PFSK-1 (cell line): ENCODE data around the gene DAND5.

Experiments
- FOXP2 ChIP-seq: optimal IDR thresholded peaks from 2 replicates; pipeline ENCODE3; 2011; ENCODE audit warnings: borderline replicate concordance, control low read depth, inconsistent platforms; ENCODE audit not compliant: insufficient read depth; ENCODE audit errors: extremely low read length, extremely low read depth
- POLR2AphosphoS5 ChIP-seq: IDR thresholded peaks from 2 replicates; pipeline ENCODE4 v1.6.1; 2012; ENCODE audit warnings: low read depth, mild to moderate bottlenecking, control low read depth, low read length, moderate library complexity
- SIN3A ChIP-seq: IDR thresholded peaks from 2 replicates; pipeline ENCODE4 v1.6.1; 2012; ENCODE audit warnings: mild to moderate bottlenecking, low read length, moderate library complexity, borderline replicate concordance; ENCODE audit not compliant: insufficient read depth
- TAF1 ChIP-seq: IDR thresholded peaks from 2 replicates; pipeline ENCODE4 v1.6.1; 2012; ENCODE audit warnings: low read length, control low read depth, borderline replicate concordance; ENCODE audit not compliant: insufficient read depth
- TF ChIP-seq, protein P1 (sequence below), 2 experiments: IDR thresholded peaks; 2 replicates each; pipeline versions ENCODE4 v1.6.1 to v1.8.0; 2011 to 2012; ENCODE audit warnings: low read depth in 2 of 2, low read length in 2 of 2, control low read depth in 1 of 2, inconsistent platforms in 1 of 2, mild to moderate bottlenecking in 1 of 2, moderate library complexity in 1 of 2; ENCODE audit not compliant: insufficient read depth in 1 of 2

The DAND5 gene

DNA sequence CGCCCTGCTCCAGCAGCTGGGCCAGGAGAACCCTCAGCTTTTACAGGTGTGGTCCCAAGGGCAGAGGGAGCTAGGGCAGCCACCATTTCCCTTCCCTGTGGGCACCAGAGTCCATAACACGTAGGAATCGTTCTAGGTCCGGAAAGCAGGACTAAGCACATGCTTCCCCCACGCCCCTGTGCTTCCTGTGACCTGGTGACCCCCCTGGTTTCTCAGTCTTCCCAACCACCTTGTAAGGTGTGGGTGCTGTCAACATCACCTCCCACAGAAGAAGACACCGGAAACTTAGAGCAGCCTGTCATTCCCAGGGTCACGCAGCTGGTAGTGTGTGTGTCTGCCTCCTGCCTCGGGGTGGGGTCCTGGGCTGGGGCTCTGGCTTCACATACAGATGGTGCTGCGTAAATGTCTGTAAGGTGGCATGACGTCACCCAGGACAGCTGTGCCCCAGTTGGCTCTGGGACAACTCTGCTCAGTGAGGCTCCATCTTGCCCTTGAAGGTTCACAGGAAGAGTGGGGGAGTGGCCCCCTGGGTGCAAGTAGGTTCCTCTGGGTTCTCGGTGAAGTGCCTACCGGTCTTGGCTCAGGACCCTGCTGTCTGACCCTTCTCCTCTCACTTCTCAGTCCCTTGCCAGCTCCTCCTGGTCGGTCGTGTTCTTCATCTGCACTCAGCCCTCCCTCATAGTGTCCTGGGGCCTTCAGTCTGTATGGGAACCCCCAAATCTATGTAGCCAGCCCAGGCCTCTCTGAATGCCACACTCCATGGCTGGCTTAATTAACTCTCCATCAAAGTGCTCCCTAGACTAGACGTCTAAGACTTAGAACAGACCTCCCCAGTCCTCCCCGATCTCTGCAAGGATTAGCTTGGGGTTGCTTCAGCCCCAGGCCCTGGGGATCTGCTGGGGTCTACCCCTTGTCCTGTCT is 19.8 kb upstream of the DAND5 start:
- TF ChIP-seq SIN3A (no peak), TAF1 (no peak), FOXP2 (no peak), POLR2AphosphoS5 (no peak)
- TF ChIP-seq, protein P1, sequence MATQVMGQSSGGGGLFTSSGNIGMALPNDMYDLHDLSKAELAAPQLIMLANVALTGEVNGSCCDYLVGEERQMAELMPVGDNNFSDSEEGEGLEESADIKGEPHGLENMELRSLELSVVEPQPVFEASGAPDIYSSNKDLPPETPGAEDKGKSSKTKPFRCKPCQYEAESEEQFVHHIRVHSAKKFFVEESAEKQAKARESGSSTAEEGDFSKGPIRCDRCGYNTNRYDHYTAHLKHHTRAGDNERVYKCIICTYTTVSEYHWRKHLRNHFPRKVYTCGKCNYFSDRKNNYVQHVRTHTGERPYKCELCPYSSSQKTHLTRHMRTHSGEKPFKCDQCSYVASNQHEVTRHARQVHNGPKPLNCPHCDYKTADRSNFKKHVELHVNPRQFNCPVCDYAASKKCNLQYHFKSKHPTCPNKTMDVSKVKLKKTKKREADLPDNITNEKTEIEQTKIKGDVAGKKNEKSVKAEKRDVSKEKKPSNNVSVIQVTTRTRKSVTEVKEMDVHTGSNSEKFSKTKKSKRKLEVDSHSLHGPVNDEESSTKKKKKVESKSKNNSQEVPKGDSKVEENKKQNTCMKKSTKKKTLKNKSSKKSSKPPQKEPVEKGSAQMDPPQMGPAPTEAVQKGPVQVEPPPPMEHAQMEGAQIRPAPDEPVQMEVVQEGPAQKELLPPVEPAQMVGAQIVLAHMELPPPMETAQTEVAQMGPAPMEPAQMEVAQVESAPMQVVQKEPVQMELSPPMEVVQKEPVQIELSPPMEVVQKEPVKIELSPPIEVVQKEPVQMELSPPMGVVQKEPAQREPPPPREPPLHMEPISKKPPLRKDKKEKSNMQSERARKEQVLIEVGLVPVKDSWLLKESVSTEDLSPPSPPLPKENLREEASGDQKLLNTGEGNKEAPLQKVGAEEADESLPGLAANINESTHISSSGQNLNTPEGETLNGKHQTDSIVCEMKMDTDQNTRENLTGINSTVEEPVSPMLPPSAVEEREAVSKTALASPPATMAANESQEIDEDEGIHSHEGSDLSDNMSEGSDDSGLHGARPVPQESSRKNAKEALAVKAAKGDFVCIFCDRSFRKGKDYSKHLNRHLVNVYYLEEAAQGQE (IDR thresholded peaks at IDR 0.05; ENCODE audit: insufficient read depth in 1 of 2, low read depth in 2 of 2, low read length in 2 of 2): no peak

DNA sequence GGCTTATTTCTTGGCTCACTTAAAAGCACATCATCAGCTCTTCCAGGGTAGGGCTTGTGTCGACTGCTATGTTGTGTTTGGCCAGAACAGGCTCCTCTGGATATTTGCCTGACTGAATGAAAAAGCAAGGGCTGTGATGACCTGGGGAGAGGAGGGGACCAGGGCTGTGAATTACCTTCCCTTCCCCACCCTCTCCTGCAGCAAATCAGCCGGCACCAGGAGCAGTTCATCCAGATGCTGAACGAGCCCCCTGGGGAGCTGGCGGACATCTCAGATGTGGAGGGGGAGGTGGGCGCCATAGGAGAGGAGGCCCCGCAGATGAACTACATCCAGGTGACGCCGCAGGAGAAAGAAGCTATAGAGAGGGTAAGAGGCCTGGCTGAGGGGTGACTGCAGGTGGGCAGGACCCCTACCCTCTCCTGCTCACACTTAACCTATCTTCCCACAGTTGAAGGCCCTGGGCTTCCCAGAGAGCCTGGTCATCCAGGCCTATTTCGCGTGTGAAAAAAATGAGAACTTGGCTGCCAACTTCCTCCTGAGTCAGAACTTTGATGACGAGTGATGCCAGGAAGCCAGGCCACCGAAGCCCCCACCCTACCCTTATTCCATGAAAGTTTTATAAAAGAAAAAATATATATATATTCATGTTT is 16.8 kb upstream of the DAND5 start:
- TF ChIP-seq FOXP2 (no peak), TAF1 (no peak), POLR2AphosphoS5 (no peak), SIN3A (no peak)
- TF ChIP-seq, protein P1 (IDR thresholded peaks at IDR 0.05; ENCODE audit: insufficient read depth in 1 of 2, low read depth in 2 of 2, low read length in 2 of 2): no peak

DNA sequence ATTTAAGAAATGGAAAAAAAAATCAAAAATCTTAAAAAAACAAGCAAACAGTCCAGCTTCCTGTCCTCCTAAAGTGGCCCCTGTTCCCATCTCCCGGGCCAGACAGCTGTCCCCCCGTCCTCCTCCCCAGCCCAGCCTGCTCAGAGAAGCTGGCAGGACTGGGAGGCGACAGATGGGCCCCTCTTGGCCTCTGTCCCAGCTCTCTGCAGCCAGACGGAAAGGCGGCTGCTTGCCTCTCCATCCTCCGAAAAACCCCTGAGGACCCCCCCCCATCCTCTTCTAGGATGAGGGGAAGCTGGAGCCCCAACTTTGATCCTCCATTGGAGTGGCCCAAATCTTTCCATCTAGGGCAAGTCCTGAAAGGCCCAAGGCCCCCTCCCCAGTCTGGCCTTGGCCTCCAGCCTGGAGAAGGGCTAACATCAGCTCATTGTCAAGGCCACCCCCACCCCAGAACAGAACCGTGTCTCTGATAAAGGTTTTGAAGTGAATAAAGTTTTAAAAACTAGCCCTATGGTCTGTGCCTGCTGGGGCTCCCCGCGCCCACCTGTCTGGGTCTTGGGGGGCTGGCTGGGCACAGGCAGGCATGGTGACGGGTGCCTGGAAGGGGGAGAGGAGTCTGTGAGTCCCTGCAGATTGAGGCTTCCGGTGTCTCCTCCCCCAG is 16.1 kb upstream of the DAND5 start:
- TF ChIP-seq TAF1: no peak
- no peak for TF ChIP-seq FOXP2
- TF ChIP-seq POLR2AphosphoS5: peak; percentile 25; the same call in 1 of the 2 replicates

DNA sequence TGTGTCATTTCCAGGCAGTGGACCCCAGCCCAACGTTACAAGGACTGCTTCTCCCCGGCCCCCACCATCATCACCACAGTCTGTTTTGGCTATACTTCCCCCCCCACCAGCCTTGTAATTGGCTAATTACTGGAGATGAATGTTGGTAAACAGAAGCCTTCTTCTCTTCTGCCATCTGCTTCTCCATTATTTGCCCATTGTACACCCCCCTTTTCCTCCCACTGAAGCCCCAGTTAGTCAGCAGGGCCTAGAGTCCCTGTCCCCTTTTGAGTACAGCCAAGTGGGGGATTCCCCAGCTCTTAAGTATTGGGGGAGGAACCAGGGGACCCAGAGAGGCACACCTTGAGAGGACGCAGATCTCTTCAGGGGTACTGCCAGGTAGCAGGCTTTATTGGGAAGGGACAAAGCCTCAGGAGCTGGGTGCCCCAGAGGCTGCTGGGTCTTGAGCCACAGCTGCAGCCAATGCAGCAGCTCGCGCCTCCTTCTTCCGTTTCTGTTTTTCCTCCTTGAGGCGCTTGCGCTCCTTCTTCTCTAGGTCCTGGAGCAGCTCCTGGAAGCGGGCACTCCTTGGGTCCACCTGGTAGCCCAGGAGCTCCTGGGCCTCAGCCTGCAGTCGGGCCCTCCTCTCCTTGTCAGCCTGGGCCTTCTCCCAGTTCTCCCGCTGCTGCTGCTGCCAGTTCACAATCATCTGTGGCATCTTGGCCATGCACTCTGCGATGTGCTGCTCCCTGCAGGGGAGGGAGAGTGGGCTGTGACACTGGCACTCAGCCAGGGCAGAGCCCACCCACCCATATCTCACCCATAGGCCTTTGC is 15.4 kb upstream of the DAND5 start:
- TF ChIP-seq, protein P1 (IDR thresholded peaks at IDR 0.05; ENCODE audit: insufficient read depth in 1 of 2, low read depth in 2 of 2, low read length in 2 of 2): no peak
- TF ChIP-seq FOXP2 (no peak), TAF1 (no peak), SIN3A (no peak), POLR2AphosphoS5 (peak; percentile 48)

DNA sequence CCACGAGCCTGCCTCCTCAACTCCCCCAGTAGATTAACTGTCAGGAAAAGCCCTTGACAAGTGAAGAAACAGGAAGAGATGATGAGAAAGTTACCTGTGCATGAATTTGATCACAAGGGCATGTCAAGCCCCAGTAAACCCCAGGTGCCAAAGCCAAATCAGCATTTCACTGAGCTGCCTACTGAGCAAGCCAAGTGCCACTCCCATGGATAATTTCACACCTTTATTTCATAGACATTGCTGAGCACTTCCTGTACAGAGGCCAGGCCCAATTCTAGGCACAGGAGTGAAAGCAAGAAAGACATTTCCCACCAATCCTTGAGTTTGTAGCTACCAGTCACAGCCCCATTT is 14.8 kb upstream of the DAND5 start:
- TF ChIP-seq TAF1: no peak
- TF ChIP-seq, protein P1 (IDR thresholded peaks at IDR 0.05; ENCODE audit: insufficient read depth in 1 of 2, low read depth in 2 of 2, low read length in 2 of 2): no peak
- TF ChIP-seq SIN3A: no peak
- TF ChIP-seq POLR2AphosphoS5: no peak
- TF ChIP-seq FOXP2: no peak
